ENCODE results near the gene WDR91. TPM values are rescaled to one million over a fixed set of nuclear protein-coding genes. Genes with fewer than 3 reads are reported as not detected.
A peak's percentile ranks its signal among the peaks of the same experiment; 100 is the strongest.

Gene WDR91
- total and polyA plus RNA-seq, 4 donors = 11.3 to 47.8 (median 21.5) TPM

DNA sequence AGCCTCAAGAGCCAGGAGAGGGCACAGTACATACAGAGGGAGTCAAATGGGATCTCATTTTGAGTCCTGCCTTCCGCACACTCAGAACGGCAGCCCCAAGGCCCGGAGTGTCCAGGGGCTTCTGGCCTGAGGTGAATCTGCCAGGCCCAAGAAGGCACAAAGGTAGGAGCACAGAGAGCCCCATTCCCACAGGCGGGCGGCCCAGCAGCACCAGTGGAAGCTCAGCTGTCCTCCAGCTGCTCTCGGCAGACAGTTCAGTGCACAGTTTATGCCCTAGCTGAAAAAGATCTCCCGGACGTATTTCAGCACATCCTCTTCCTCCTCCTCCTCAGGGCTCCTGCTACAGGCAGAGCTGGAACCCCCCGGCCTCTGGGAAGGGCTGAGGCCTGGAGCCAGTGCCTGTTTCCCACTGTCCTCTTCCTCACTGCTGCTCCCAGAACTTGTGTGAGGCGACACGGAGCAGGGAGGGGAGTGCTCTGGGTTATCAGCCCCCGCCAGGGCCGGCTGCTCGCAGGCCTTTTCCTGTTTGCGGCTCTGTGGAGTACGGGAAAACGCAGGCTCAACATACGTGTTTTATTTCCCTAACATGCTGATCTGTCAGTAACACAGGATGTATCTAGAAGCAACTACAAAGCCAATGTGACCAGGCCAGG lies 44.9 kb downstream of the WDR91 start:
- no peak for TF ChIP-seq CTCF (IDR thresholded peaks at IDR 0.05; ENCODE audit: control extremely low read depth, extremely low read depth)
- ATAC-seq (ENCODE audit: insufficient read depth, low FRiP score) = no peak
- H3K4me1 ChIP-seq (ENCODE audit: control insufficient read depth in 5 of 5, insufficient read depth in 5 of 5, low read length in 5 of 5) = peaks cover 0 to 45% (median 7%) of the 10 kb centered on the region in 5 donors

DNA sequence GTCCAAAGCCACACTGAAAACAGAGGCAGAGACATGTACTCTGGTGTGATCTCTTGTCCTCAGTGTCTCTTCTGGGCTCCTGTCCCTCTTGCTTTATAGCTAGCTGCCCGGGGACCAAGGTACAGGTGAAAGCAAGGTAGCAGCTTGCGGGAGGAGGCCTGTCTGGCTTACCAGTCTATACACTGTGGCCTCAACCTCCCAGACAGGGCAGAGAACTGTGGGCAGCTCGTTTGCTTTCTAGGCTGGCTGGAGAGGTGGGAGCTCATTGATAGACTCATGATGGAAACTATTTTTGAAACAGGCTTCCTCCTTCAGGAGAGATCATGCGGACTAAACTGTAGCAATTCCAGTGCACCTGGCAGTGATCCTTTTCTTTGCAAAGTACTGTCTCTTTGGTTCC lies 45.5 kb downstream of the WDR91 start:
- Histone ChIP-seq H3K27ac (ENCODE audit: low read depth in 1 of 2, low read length in 1 of 2) (peak overlapping the region in 1 of 2 donors; percentile 81), H3K27me3 (ENCODE audit: control insufficient read depth in 3 of 3, insufficient read depth in 3 of 3, low read length in 2 of 3) (no peaks in the 10 kb centered on the region), H3K36me3 (ENCODE audit: control insufficient read depth in 4 of 4, insufficient read depth in 4 of 4, low read length in 4 of 4) (peaks cover 0 to 40% (median 25%) of the 10 kb centered on the region in 4 donors), H3K4me3 (no peak overlapping the region), H3K9me3 (ENCODE audit: control insufficient read depth in 4 of 4, insufficient read depth in 3 of 4, low read length in 3 of 4) (no peaks in the 10 kb centered on the region), H3K9ac (ENCODE audit: insufficient read depth in 1 of 2, low read length in 2 of 2) (no peak overlapping the region), H3K4me1 (ENCODE audit: control insufficient read depth in 5 of 5, insufficient read depth in 5 of 5, low read length in 5 of 5) (peaks cover 0 to 47% (median 7%) of the 10 kb centered on the region in 5 donors)
- no peak for TF ChIP-seq CTCF (IDR thresholded peaks at IDR 0.05; ENCODE audit: control extremely low read depth, extremely low read depth)
- WGBS, 2 donors = 67 to 76% methylated on average over 4 of the region's 4 CpGs
- DNase-seq (no peak), ATAC-seq (ENCODE audit: insufficient read depth, low FRiP score) (no peak)

More for the DNA sequence above, 44.9 kb downstream of the WDR91 start:
- peak in 2 of 3 donors; percentile 33 to 43 for DNase-seq
- Histone ChIP-seq H3K27ac (ENCODE audit: low read depth in 1 of 2, low read length in 1 of 2) (peak overlapping the region in 1 of 2 donors; percentile 81), H3K27me3 (ENCODE audit: control insufficient read depth in 3 of 3, insufficient read depth in 3 of 3, low read length in 2 of 3) (no peaks in the 10 kb centered on the region), H3K9ac (ENCODE audit: insufficient read depth in 1 of 2, low read length in 2 of 2) (no peak overlapping the region), H3K36me3 (ENCODE audit: control insufficient read depth in 4 of 4, insufficient read depth in 4 of 4, low read length in 4 of 4) (peaks cover 0 to 40% (median 25%) of the 10 kb centered on the region in 4 donors), H3K4me3 (no peak overlapping the region), H3K9me3 (ENCODE audit: control insufficient read depth in 4 of 4, insufficient read depth in 3 of 4, low read length in 3 of 4) (no peaks in the 10 kb centered on the region)
- 41 to 58% methylated on average over 18 of the region's 18 CpGs for WGBS, 2 donors

DNA sequence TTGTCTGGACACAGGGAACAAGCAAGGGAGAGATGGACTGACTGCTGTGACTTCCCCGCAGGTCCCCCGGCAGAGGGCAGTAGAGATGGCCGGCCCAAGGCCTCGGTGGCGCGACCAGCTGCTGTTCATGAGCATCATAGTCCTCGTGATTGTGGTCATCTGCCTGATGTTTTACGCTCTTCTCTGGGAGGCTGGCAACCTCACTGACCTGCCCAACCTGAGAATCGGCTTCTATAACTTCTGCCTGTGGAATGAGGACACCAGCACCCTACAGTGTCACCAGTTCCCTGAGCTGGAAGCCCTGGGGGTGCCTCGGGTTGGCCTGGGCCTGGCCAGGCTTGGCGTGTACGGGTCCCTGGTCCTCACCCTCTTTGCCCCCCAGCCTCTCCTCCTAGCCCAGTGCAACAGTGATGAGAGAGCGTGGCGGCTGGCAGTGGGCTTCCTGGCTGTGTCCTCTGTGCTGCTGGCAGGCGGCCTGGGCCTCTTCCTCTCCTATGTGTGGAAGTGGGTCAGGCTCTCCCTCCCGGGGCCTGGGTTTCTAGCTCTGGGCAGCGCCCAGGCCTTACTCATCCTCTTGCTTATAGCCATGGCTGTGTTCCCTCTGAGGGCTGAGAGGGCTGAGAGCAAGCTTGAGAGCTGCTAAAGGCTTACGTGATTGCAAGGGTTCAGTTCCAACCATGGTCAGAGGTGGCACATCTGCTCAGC lies 46.8 kb downstream of the WDR91 start:
- peak overlapping the region in 1 of 2 donors; percentile 81 for H3K27ac ChIP-seq (ENCODE audit: low read depth in 1 of 2, low read length in 1 of 2)
- H3K4me3 ChIP-seq = no peak overlapping the region
- peaks cover 0 to 40% (median 25%) of the 10 kb centered on the region in 4 donors for H3K36me3 ChIP-seq (ENCODE audit: control insufficient read depth in 4 of 4, insufficient read depth in 4 of 4, low read length in 4 of 4)
- no peak for TF ChIP-seq CTCF (IDR thresholded peaks at IDR 0.05; ENCODE audit: control extremely low read depth, extremely low read depth)
- H3K9me3 ChIP-seq (ENCODE audit: control insufficient read depth in 4 of 4, insufficient read depth in 3 of 4, low read length in 3 of 4) = no peaks in the 10 kb centered on the region
- WGBS, 2 donors = 67 to 73% methylated on average over 16 to 18 of the region's 18 CpGs
- DNase-seq = no peak
- ATAC-seq (ENCODE audit: insufficient read depth, low FRiP score) = no peak
- H3K4me1 ChIP-seq (ENCODE audit: control insufficient read depth in 5 of 5, insufficient read depth in 5 of 5, low read length in 5 of 5) = peaks cover 0 to 48% (median 12%) of the 10 kb centered on the region in 5 donors
- no peaks in the 10 kb centered on the region for H3K27me3 ChIP-seq (ENCODE audit: control insufficient read depth in 3 of 3, insufficient read depth in 3 of 3, low read length in 2 of 3)
- no peak overlapping the region for H3K9ac ChIP-seq (ENCODE audit: insufficient read depth in 1 of 2, low read length in 2 of 2)

Measured in lung (tissue), 12 donors.